Breast epithelium (tissue), 4 donors: ENCODE results near the gene ARHGAP10. TPM values are rescaled to one million over a fixed set of nuclear protein-coding genes. Genes with fewer than 3 reads are reported as not detected.
A peak's percentile ranks its signal among the peaks of the same experiment; 100 is the strongest.

Source experiments
- DNase-seq, 2 donors: peaks; one replicate each; pipeline ENCODE4 v3.0.0-alpha.2; 2019; ENCODE audit warnings: low spot score in 2 of 2
- H3K27ac ChIP-seq, 2 donors: fragments of 200-600 bp; sonication (generic) in 1 of 2; one replicate each; pipeline ENCODE4 v1.5.1; 2016 to 2019; ENCODE audit warnings: mild to moderate bottlenecking in 1 of 2
- H3K27me3 ChIP-seq, 2 donors: fragments of 200-600 bp; sonication (generic) in 1 of 2; one replicate each; pipeline versions ENCODE4 v1.5.1 to v1.6.0; 2017 to 2019; ENCODE audit warnings: control low read depth in 1 of 2, mild to moderate bottlenecking in 1 of 2
- H3K36me3 ChIP-seq: fragments of 200-600 bp; one replicate; pipeline ENCODE4 v1.5.1; 2019
- H3K4me1 ChIP-seq, 2 donors: fragments of 200-600 bp; sonication (generic); one replicate each; pipeline ENCODE4 v1.5.1; 2016 to 2019; ENCODE audit warnings: control low read depth in 1 of 2
- H3K4me3 ChIP-seq, 3 donors: fragments of 200-600 bp; sonication (generic); 1 replicate in 2 of 3; 2 replicates in 1 of 3; pipeline ENCODE4 v1.5.1; 2016 to 2019; ENCODE audit warnings: mild to moderate bottlenecking in 3 of 3, moderate library complexity in 2 of 3
- H3K9me3 ChIP-seq, 2 donors: fragments of 200-600 bp; sonication (generic) in 1 of 2; one replicate each; pipeline ENCODE4 v1.5.1; 2016 to 2019; ENCODE audit warnings: control low read depth in 1 of 2
- POLR2A ChIP-seq: fragments of 450-650 bp; IDR thresholded peaks from one replicate; pipeline ENCODE4 v1.6.1; 2016; ENCODE audit warnings: antibody characterized with exemption, mild to moderate bottlenecking, moderate library complexity
- POLR2AphosphoS5 ChIP-seq, 3 donors: sonication (generic); formaldehyde crosslinking; IDR thresholded peaks; one replicate each; pipeline ENCODE4 v1.6.1; 2017; ENCODE audit warnings: antibody characterized with exemption in 3 of 3
- intact Hi-C: fragments of 100-400 bp; cut with DNase I; formaldehyde crosslinking; loops from one replicate; pipeline ENCODE4 v1.15.1; 2023; ENCODE audit warnings: low total_unique reads
- total RNA-seq, 3 donors: library from RNA; depleted of rRNA; stranded (reverse); fragments of >200 nt; gene quantifications; one replicate each; pipeline ENCODE4 v1.1.0, GENCODE V29; 2016
- TF ChIP-seq, protein P1 (sequence below), 3 donors: fragments of 450-650 bp; IDR thresholded peaks; one replicate each; pipeline ENCODE4 v1.5.1; 2016 to 2017; ENCODE audit warnings: antibody characterized with exemption in 3 of 3, mild to moderate bottlenecking in 3 of 3, moderate library complexity in 3 of 3

The ARHGAP10 gene
- total RNA-seq, 3 donors from 2014 or later, result 49.5 to 138 (median 62.6) TPM

DNA sequence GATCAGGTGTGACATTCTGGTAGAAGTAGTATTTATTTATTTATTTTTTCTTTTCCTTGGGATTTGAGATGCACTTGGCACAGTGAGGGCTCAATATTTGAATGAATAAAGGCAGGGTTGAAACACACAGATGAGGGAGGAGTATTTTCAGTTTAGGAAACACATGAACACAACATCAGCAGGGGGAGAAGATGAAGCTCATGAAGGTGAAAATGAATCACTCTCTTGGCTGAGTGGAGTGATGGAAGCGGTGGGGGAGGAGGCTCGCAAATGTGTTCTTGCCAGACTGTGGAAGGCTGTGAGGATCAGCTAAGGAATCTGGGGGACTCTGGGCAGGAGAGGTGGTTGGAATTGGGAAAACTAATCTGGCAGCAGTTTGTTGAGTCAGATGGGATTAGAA is 55.3 kb downstream of the ARHGAP10 start:
- no peaks in the 10 kb centered on the region for H3K36me3 ChIP-seq
- peaks cover 0 to 3% of the 10 kb centered on the region in 2 donors for H3K4me1 ChIP-seq
- intact Hi-C loops, result no loop called here
- H3K4me3 ChIP-seq, result no peak overlapping the region
- no peak for DNase-seq
- H3K27me3 ChIP-seq, result no peaks in the 10 kb centered on the region
- H3K9me3 ChIP-seq, result no peaks in the 10 kb centered on the region
- H3K27ac ChIP-seq, result peak overlapping the region in 1 of 2 donors; percentile 56
- TF ChIP-seq, protein P1, sequence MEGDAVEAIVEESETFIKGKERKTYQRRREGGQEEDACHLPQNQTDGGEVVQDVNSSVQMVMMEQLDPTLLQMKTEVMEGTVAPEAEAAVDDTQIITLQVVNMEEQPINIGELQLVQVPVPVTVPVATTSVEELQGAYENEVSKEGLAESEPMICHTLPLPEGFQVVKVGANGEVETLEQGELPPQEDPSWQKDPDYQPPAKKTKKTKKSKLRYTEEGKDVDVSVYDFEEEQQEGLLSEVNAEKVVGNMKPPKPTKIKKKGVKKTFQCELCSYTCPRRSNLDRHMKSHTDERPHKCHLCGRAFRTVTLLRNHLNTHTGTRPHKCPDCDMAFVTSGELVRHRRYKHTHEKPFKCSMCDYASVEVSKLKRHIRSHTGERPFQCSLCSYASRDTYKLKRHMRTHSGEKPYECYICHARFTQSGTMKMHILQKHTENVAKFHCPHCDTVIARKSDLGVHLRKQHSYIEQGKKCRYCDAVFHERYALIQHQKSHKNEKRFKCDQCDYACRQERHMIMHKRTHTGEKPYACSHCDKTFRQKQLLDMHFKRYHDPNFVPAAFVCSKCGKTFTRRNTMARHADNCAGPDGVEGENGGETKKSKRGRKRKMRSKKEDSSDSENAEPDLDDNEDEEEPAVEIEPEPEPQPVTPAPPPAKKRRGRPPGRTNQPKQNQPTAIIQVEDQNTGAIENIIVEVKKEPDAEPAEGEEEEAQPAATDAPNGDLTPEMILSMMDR (IDR thresholded peaks at IDR 0.05), result no peak
- TF ChIP-seq POLR2AphosphoS5 (IDR thresholded peaks at IDR 0.05), result no peak
- TF ChIP-seq POLR2A, result no peak

DNA sequence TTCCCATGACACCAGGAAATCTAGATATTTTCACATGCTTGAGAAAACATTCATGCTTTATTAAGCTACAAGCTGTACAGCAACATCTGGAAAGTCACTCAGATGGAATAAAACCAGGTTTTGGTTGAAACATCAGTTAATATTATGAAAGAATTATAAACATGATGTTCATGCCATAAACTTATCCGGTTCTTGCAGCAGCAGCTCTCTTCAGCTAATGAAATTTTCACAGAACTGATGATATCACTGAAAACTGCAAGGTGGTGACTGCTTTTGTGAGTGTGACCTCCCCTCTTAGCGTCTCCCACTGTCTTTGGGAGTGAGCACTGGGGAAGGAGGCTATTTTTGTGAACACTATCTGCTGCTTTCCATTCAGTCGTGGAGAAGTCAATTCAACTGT is 56.9 kb downstream of the ARHGAP10 start:
- intact Hi-C loops, result no loop called here

DNA sequence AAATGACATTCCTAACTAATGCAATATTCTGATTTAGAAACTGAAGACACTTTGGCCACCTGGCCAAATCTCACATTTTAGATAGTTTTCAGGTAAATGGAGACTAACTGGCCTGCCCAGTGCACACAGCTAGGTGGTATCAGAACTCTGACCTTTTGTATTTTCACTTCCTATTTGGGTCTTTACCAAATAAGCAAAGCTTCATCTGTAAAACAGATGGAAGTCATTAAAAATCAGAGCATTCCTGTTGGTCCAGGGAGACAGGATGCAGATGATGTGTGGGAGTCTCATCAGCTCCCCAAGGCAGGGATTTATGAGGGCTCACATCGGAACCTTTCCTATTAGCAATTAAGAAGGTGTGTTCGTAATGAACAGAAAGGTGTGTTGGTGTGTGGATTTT is 57.7 kb downstream of the ARHGAP10 start:
- Histone ChIP-seq H3K4me3 (no peak overlapping the region), H3K27ac (peak overlapping the region in 1 of 2 donors; percentile 23), H3K9me3 (no peaks in the 10 kb centered on the region), H3K4me1 (peaks cover 0 to 3% of the 10 kb centered on the region in 2 donors), H3K36me3 (no peaks in the 10 kb centered on the region), H3K27me3 (no peaks in the 10 kb centered on the region)
- intact Hi-C loops, result no loop called here
- TF ChIP-seq, protein P1 (IDR thresholded peaks at IDR 0.05), result no peak
- TF ChIP-seq POLR2AphosphoS5 (IDR thresholded peaks at IDR 0.05), result no peak
- DNase-seq, result no peak

More for the DNA sequence above, 56.9 kb downstream of the ARHGAP10 start:
- Histone ChIP-seq H3K27ac (peak overlapping the region in 1 of 2 donors; percentile 23), H3K4me3 (no peak overlapping the region), H3K36me3 (no peaks in the 10 kb centered on the region), H3K4me1 (peaks cover 0 to 3% of the 10 kb centered on the region in 2 donors), H3K9me3 (no peaks in the 10 kb centered on the region), H3K27me3 (no peaks in the 10 kb centered on the region)
- no peak for DNase-seq
- TF ChIP-seq POLR2AphosphoS5 (IDR thresholded peaks at IDR 0.05) (no peak), POLR2A (no peak)
- TF ChIP-seq, protein P1 (IDR thresholded peaks at IDR 0.05), result no peak

DNA sequence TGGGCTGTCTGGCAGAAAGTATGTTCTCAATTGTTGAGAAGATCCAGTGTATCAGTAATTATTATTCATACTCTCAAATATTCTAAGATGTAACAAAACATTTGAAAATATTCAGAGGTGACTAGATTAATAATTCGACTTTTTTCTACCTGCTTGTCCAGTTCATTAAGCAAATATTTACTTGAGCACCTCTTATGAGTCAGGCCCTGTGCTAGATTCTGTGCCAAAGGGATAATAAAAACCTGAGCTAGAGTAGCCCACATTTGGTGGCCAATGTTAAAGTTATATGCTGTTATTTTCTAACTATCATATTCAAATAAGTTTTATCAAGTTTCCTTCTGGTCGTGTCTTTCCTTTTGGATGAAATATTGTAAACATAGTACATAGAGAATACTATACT is 58.5 kb downstream of the ARHGAP10 start:
- Histone ChIP-seq H3K4me1 (peaks cover 0 to 3% of the 10 kb centered on the region in 2 donors), H3K4me3 (no peak overlapping the region), H3K27me3 (no peaks in the 10 kb centered on the region), H3K27ac (no peak overlapping the region), H3K36me3 (no peaks in the 10 kb centered on the region), H3K9me3 (no peaks in the 10 kb centered on the region)
- intact Hi-C loops, result no loop called here
- no peak for TF ChIP-seq POLR2A
- TF ChIP-seq POLR2AphosphoS5 (IDR thresholded peaks at IDR 0.05), result no peak
- TF ChIP-seq, protein P1 (IDR thresholded peaks at IDR 0.05), result no peak
- DNase-seq, result no peak

DNA sequence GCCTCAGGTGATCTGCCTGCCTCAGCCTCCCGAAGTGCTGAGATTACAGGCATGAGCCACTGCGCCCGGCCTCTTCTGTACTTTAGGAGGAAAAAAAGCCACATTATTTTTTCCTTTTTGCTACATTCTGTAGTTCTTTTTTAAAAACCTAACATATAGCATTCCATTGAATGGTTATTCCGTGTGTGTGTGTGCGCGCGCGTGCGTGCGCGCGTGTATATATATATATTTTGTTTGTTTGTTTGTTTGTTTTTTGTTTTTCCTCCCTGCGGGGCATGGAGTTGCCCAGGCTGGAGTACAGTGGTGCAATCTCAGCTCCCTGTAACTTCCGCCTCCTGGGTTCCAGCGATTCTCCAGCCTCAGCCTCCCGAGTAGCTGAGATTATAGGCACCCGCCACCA is 59.5 kb downstream of the ARHGAP10 start:
- no peaks in the 10 kb centered on the region for H3K36me3 ChIP-seq
- no peak for DNase-seq
- H3K9me3 ChIP-seq, result no peaks in the 10 kb centered on the region
- no peak overlapping the region for H3K4me3 ChIP-seq
- H3K4me1 ChIP-seq, result peaks cover 0 to 3% of the 10 kb centered on the region in 2 donors
- H3K27ac ChIP-seq, result no peak overlapping the region
- TF ChIP-seq POLR2A (no peak), POLR2AphosphoS5 (IDR thresholded peaks at IDR 0.05) (no peak)
- TF ChIP-seq, protein P1 (IDR thresholded peaks at IDR 0.05), result no peak
- intact Hi-C loops, result no loop called here
- H3K27me3 ChIP-seq, result no peaks in the 10 kb centered on the region
